Stimulated activated CD4-positive, alpha-beta T cell treated with anti-CD3 and anti-CD28 coated beads, TNF-alpha, amount 100 ng/mL, for 4 hours (primary cell): ENCODE results near the gene ZBTB12.
"Not testable (repeated sequence)": the region's sequence is repeated elsewhere in the genome, so short reads cannot be mapped to it uniquely, and the experiment has no call there.

Experiments used
- DNase-seq, 3 experiments: peaks; one replicate each; pipeline ENCODE4 v3.0.0-alpha.2; 2020; ENCODE audit warnings: low read depth in 3 of 3

ZBTB12 gene

DNA sequence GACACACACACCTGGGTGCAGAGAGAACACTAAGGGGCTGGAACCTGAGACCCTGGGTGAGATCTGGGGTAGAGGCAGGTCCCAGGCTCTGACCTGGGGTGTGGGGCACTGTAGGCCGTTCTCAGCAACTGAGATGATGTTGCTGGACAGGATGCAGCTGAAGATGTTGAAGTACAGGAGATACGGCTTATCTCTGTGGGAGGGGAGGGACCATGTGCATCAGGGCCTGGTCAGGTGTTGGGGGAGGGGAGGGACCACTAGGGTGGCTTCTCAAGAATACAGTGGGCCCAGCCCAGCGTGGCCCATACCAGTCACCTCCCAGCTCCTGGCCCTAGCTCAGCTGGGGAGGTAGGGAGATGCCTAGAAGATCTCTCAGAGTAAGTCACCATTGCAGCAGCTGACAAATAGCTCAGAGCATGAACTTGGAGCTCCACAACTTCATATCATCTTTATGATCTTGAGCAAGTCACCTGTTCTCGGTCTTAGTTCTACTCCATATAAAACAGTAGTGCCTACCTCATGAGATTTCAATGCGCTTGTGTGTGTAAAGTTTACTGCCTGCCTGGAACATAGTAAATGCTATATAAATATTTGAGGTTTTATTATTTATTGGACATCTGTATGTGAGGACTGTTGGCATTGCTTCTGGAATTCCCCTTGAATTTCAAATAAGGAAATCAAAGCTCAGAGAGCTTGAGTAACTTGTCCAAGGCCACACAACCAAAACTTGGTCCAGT, 26.9 kb downstream of the ZBTB12 start:
- no peak for DNase-seq

DNA sequence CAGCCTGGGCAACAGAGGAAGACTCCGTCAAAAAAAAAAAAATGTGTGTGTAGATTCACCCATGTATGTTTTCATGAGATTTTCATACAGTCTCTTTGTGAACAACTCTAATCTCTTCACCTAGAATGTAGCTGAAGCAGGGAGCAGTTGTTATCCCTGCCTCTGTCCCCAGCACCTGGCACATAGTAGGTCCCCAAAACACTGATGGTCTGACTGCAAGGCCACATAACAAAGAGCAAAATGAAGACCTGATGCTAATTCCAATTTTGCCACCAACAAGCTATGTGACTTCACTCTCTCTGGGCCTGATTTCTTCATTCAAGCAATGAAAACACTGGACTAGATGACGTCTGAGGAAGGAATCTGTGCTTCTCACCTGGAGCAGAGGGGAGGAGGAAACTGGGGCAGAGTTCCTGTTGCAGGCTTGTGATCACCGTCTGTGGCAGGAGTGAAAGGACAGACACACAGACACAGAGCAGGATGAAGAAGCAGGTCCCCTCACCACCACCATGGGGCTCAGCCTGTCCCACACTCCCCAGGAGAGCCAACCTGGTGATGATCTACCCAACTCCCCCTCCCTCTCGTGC, 27.7 kb downstream of the ZBTB12 start:
- no peak for DNase-seq

DNA sequence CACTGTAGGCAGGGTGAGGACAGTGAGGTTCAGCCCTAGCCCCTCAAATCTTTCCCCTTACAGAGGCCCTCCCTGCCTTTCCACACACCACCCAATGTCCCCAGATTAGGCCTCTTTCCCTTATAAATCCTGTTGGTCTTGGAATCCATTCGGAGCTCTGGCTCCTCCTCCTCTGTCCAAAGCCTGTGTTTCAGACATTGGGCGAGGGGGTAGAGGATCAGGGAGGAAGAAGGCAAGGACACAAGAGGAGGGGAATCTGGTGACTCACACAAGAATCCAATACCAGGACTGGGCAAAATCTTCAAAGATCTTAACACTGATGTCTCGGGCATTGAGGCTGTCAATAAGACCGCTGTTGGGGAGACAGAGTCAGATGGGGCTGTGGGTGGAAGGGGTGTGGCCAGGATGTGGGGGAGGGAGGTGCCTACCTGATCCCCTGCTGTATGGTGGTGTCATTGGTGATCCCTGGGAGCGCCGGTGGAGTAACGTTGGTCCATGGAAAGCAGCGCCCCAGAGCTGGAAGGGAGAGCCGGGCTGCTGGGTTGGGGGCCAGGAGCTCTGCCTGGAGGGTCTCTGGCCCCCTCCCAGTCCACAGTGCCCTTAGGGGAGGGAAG, 30.7 kb downstream of the ZBTB12 start:
- no peak for DNase-seq

DNA sequence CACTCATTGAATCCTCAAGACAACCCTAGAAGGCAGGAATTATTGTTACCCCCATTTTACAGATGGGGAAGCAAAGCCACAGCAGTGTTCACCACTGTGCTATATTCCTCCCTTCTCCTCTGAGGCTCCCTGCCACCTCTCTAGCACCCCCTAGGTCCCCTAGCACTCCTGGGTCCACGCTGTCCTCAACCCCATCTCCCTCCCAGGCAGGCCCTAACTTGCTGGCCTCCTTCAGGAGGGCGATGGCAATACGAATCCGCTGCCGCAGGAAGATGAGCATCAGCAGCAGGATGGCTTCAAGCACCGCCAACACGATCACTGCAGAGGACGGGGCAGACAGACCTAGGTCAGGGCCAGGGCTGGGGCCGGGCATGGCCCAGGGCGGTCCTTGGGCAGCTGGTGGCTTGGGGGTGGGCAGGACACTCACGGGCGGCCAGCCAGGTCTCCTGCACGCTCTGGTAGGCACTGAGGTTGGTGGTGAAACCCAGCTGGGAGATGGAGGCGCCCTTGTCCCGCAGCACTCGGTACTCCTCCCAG, 31.4 kb downstream of the ZBTB12 start:
- no peak for DNase-seq

DNA sequence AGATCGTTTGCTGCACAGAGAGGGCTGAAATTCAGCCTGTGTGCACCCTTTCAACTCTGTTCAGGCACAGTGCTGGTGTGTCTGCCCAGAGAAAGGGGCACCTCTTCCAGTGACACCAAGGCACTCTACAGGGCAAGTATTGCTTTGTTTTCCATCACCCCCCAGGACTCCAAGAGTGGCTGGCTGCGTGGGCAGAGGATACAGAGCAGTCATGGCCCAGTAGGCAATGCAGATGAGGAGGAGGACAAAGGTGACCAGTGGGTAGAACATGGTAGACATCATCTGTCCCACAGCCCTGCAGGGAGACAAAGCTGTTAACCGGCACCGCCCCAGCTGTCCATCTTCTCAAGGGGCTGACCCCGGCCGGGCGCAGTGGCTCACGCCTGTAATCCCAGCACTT, 32.5 kb downstream of the ZBTB12 start:
- DNase-seq = no peak

DNA sequence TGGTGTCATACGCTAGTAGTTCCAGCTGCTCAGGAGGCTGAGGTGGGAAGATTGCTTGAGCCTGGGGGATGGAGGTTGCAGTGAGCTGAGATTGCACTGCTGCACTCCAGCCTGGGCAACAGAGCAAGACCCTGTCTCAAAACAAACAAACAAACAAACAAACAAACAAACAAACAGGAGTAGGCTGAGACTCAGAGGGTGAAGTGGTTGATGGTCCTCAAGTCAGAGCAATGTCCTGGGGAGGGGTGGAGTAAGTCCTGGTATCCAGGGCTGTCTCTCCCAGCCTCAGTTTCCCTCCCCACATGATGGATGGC, 33.3 kb downstream of the ZBTB12 start:
- DNase-seq = not testable (repeated sequence)

DNA sequence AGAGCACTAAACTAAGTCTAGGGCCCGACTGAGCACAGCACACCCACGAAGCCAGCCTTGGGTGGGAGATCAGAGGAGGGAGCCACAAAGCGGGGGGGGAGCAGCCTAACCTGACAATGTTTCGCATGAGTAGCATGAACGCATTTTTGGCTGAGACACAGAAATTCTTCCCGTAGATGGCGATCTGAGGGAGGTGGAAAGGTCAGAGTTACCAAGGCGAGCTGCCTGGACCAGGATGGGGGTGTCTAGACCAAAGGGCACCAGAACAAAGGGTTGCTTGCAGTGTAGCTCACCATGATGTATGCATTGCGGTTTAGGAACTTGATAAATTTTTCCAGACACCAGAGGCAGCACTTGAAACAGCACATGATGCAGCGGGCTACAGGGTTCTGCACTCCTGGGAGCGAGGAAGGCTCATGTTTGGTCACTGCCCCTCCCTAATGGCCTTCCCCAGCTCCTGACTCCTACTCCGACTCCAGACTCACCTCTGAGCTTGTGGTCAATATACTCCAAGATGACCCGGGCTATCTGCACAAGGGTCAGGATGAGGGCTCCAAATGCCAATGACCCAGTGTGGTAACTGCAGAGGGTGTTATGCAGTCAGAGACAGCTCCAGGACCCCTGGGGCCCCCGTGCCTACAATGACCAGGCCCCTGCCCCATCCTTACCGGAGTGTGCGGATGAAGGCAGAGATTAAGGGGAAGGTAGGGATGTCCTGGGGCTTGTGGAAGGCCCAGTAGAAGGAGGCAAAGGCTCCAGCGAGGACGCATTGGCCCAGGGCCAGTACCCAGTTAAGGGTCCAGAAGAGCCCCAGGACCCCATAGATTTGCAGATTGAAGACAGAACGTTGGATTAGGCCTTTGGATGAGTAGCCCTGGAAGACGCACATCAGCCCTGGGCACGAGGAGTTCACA, 36.4 kb downstream of the ZBTB12 start:
- no peak for DNase-seq

DNA sequence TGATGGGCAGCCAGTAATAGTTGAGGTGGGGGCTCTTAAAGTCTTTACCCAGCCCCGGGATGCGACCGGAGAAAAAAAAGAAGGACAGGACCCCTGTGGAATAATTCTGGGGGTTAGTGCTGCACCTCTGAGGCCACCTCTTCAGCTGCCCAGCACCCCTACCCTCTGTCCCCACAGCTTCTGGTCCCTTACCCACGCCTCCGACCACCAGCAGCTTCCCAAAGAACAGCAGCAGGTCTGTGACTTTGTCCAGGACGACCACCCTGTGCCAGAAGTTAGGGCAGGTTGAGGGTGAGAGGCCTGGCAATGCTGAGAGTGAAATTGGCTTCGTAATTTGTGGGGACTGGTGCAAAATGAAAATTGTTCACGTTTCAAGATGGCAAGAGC, 37.1 kb downstream of the ZBTB12 start:
- no peak for DNase-seq

DNA sequence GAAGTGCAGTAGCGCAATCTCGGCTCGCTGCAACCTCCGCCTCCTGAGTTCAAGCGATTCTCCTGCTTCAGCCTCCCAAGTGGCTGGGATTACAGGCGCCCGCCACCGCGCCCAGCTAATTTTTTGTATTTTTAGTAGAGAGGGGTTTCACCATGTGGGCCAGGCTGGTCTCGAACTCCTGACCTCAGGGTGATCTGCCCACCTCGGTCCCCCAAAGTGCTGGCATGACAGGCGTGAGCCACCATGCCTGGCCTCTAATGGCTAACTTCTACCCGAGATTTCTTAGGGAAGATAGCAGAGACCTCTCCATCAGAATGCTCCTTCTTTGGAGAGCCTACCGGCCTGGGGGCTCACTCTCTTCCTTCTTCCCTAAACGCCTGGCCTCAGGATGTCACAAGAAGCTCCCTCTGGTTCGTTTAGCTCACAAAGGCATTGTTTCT, 37.7 kb downstream of the ZBTB12 start:
- DNase-seq = not testable (repeated sequence)

DNA sequence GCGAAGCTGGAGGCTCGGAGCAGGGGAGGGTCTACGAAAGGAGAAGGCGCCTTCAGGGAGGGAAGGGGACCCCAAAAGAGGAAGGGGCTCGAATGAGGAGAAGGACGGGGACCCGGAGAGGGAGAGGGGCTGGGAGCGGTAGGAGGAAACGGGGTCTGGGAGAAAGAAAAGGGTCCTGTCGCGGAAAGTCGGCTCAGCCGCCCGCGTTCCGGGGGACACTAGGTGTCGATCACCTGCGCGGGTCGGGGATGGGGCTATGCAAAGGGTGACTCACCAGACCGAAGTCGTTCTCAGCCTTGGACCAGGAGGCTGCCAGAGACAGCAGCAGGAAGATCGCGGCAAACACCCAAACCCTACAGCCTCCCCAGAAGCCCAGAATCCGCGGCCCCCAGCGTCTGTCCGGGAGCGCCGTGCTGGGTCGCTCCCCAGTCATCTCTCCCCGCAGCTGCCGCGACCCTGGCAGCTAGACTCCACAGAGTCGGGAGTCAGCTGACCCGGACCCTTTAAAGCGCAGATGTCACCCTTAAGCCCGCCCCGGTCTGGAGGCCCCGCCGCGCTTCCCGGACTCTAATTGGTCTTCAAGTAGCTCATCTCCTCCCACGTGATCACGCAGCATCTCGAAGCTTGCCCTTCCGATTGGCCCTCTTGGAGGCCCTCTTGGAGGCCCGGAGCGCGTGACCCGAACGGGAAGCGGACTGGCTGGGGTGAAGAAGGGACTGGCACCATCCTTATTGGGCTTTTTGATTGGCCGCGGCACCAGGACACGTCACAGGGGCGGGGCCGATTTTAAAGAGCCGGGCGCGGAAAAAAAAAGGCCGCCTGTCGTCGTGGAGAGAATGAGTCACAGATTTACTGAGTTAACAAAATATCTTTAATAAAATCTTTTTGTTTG, 39.3 kb downstream of the ZBTB12 start, which contains the start of gene NEU1:
NEU1 (minus strand) TSS at position 478 of the 892 bp plus-strand sequence; CDS start at position 433, 45 bp downstream.
- peak; percentile 87 to 99 (median 96) for DNase-seq

DNA sequence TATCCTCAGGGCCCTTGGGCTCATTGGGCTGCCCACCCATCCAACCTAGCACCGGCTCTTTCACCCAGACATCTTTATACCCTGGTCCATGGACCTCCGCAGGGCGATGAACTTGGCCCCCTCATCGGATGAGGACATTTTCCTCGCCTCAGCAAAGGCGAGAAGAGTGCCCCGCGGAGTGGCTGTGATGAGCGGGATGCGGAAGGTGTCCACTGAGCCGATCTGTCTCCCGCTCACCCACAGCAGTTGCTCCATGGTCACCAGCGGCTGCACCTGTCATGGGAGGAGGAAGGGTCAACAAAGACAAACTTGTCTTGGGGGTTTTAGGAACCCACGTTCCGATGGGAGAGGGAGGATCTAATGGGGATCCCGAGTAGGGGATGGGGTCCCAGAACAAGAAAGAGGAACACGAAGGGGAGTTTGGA, 40.0 kb downstream of the ZBTB12 start:
- DNase-seq = no peak

DNA sequence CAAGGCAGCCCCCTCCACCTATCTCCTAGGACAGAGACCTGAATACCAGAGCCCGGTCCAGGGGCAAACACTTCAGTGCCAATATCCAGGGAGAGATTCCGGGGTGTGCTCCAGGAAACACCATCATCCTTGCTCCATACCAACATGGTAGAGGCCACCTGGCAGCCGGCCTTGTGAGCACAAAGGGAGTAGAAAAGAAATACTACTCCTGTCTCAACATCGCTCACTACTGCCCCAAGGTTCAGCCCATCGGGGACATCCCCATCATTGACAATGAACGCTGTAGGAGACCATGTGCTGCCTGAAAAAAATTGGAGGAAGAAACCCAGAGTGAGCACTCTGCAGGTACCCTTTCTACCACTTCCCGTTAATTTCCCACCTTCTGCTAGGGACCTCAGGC, 40.7 kb downstream of the ZBTB12 start:
- no peak for DNase-seq

DNA sequence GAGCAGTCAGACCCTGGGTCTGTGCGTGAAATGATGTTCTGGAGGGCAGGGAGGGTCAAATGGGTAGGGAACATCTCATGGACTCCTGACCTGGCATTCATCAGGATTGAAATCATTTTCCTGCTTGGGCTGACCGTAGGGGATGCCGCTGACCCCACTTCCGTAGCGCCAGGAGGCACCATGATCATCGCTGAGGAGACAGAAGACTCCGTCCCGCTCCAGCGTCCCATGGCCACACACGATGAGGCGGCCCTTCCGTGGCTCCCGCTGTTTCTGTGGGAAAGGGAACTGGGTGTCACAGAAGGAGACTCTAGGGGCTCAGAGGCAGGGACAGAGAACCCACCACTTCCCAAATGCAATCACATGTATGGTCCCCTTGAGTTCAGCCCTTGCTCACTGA, 41.5 kb downstream of the ZBTB12 start:
- no peak for DNase-seq

DNA sequence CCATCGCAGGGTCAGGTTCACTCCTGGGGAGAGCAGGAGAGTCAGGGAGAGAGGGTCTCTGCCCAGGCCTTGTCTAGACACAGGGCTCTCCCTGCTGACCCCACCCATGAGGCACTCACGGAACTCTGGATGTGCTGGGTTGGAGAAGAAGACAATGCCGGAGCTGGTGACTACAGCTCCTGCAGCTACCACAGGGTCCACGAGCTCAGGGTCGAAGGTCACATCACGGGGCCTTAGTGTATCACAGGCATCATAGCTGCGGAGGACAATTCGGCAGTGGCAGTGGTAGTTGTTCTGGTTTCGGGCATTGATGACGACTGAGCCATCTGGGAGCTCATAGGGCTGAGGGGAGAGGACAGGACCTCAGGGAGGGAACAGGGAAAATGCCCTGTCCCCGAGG, 42.0 kb downstream of the ZBTB12 start:
- no peak for DNase-seq

DNA sequence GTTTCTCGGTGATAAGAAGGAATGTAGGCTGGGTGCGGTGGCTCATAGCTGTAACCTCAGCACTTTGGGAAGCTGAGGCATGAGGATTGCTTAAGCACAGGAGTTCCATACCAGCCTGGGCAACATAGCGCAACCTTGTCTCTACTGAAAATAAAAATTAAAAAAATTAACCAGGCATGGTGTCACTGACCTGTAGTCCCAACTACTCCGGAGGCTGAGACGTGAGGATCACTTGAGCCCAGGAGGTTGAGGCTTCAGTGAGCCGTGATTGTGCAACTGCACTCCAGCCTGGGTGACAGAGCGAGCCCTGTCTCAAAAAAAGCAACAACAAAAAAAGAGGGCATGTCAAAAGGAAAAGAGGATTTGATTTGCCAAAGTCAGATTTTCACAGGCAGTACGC, 43.2 kb downstream of the ZBTB12 start:
- no peak for DNase-seq

DNA sequence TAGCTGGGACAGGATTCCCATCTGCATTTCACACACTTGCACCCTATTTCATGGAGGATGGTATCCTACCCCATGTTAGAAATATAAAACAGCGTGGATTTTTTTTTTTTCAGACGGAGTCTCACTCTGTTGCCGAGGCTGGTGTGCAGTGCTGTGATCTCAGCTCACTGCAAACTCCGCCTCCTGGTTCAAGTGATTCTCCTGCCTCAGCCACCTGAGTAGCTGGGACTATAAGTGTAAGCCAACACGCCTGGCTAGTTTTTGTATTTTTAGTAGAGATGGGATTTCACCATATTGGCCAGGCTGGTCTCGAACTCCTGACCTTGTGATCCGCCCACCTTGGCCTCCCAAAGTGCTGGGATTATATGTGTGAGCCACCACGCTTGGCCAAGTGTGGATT, 44.1 kb downstream of the ZBTB12 start:
- not testable (repeated sequence) for DNase-seq

DNA sequence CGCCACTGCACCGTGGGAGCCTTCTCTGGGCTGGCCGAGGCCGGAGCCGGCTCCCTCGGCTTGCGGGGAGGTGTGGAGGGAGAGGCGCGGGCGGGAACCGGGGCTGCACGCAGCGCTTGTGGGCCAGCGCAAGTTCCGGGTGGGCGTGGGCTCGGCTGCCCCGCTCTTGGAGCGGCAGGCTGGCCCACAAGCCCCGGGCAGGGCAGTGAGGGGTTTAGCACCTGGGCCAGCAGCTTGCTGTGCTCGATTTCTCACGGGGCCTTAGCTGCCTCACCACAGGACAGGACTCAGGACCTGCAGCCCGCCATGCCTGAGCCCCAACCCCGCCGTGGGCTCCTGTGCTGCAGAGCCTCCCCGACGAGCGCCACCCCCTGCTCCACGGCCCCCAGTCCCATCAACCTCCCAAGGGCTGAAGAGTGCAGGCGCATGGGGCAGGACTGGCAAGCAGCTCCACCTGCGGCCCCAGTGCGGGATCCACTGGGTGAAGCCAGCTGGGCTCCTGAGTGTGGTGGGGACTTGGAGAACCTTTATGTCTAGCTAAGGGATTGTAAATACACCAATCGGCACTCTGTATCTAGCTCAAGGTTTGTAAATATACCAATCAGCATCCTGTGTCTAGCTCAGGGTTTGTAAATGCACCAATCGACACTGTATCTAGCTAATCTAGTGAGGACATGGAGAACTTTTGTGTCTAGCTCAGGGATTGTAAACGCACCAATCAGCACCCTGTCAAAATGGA, 49.7 kb downstream of the ZBTB12 start:
- DNase-seq = not testable (repeated sequence)

DNA sequence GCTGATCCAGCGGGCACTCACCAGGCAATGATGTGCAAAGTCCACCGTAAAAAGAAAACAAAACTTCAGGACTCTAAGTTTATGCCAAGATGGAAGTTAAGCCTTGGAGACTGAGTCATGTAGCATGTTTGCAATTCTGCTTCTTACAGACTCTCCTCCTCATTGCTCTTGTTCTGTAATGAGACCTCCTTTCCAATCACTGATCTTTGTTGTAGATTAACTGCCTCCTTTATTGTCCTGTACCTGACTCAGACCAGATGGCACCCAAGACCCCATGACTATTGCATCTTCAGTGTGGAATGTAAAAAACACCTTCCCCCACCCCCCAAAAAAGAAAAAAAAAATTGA, 50.4 kb downstream of the ZBTB12 start:
- DNase-seq = no peak

DNA sequence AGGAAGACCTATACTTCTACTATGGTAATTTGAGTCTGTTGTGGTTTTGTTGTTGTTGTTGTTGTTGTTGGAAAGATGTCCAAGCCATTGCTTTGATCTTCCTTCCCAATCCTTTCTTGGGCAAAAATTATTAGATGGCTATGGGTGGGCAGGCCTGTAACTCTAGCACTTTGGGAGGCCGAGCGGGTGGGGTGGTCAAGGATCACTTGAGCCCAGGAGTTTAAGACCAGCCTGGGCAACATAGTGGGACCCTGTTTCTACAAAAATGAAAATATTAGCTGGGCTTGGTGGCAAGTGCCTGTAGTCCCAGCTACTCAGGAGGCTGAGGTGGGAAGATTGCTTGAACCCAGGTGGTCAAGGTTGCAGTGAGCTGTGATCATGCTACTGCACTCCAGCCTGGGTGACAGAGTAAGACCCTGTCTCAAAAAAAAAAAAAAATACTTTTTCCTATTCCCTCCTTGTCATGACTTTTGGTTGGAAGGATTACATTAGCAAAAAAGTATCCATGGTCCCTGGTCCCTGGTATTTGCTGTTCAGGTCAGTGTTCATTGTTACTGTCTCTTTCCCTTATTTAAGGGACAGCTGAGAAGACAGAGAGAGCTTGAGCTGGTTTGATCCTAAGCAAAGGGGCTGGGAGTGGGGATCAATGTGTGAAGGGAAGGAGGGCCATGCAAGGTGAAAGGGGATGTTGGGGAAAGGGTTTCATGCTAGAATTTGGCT, 51.0 kb downstream of the ZBTB12 start:
- DNase-seq = no peak
